ENCODE measurements around the gene ANKMY1.

DNA sequence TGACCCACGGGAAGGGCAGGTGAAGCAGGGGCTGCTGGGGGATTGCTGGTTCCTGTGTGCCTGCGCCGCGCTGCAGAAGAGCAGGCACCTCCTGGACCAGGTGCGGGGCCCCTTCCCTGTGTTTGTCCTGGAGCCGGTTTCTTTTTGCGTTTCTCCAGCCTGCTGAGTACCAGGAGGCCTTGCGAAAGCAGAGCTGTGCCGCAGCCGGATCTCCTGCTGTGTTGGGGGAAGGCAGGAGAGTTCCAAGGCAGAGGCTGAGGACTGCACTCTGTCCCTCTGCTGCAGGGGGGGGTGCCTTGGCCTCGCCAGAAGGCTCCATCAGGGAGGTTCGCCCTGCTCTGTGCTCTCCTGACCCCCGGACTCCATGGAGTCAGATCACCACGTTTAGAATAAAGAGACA, 31.6 kb upstream of the ANKMY1 start:
- TF ChIP-seq CTCF (IDR thresholded peaks at IDR 0.05 in 2 of 3, conservative IDR thresholded peaks at IDR 0.05 in 1 of 3; ENCODE audit: borderline replicate concordance in 1 of 3, insufficient read depth in 1 of 3, low read depth in 2 of 3, low read length in 2 of 3) (no peak), CBX3 (IDR thresholded peaks at IDR 0.05; ENCODE audit: low read depth) (no peak), JUND (IDR thresholded peaks at IDR 0.05) (no peak), SIN3A (IDR thresholded peaks at IDR 0.05; ENCODE audit: low read depth) (no peak), YY1 (IDR thresholded peaks at IDR 0.05; ENCODE audit: extremely low read depth, insufficient replicate concordance, low read depth, low read length) (no peak), CEBPB (IDR thresholded peaks at IDR 0.05; ENCODE audit: low read depth) (no peak), SRF (IDR thresholded peaks at IDR 0.05; ENCODE audit: low read depth) (no peak), POLR2A (IDR thresholded peaks at IDR 0.05; ENCODE audit: borderline replicate concordance, extremely low read depth, insufficient read depth, insufficient read length) (no peak), POLR2AphosphoS5 (IDR thresholded peaks at IDR 0.05; ENCODE audit: low read depth, low read length) (no peak), REST (IDR thresholded peaks at IDR 0.05; ENCODE audit: low read depth) (no peak), EZH2 (IDR thresholded peaks at IDR 0.05) (no peak), RAD21 (IDR thresholded peaks at IDR 0.05; ENCODE audit: low read depth) (no peak), EZH2phosphoT487 (IDR thresholded peaks at IDR 0.05; ENCODE audit: borderline replicate concordance) (no peak)
- TF ChIP-seq, protein P1, sequence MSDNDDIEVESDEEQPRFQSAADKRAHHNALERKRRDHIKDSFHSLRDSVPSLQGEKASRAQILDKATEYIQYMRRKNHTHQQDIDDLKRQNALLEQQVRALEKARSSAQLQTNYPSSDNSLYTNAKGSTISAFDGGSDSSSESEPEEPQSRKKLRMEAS (IDR thresholded peaks at IDR 0.05), result no peak

Measured in HCT116 (cell line).